Measurements from ENCODE around the gene RPL22L1.

GRCh38 chr3:170907637-170908234, 37.7 kb upstream of the RPL22L1 start:
- TF ChIP-seq, protein P1, sequence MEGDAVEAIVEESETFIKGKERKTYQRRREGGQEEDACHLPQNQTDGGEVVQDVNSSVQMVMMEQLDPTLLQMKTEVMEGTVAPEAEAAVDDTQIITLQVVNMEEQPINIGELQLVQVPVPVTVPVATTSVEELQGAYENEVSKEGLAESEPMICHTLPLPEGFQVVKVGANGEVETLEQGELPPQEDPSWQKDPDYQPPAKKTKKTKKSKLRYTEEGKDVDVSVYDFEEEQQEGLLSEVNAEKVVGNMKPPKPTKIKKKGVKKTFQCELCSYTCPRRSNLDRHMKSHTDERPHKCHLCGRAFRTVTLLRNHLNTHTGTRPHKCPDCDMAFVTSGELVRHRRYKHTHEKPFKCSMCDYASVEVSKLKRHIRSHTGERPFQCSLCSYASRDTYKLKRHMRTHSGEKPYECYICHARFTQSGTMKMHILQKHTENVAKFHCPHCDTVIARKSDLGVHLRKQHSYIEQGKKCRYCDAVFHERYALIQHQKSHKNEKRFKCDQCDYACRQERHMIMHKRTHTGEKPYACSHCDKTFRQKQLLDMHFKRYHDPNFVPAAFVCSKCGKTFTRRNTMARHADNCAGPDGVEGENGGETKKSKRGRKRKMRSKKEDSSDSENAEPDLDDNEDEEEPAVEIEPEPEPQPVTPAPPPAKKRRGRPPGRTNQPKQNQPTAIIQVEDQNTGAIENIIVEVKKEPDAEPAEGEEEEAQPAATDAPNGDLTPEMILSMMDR (IDR thresholded peaks at IDR 0.05) = no peak
- TF ChIP-seq POLR2A (IDR thresholded peaks at IDR 0.05) = no peak
- no peak for TF ChIP-seq POLR2AphosphoS5 (IDR thresholded peaks at IDR 0.05)

All from suprapubic skin (tissue), 4 donors.